A549 (cell line): ENCODE results near the gene ROBO1. TPM values are rescaled to one million over a fixed set of nuclear protein-coding genes. Genes with fewer than 3 reads are reported as not detected.

Experiments used
- ATAC-seq, 2 experiments: fragments of 200-7000 bp in 1 of 2; fragments of >200 bp in 1 of 2; cut with Nextera tagmentation in 1 of 2; cut with Tn5 transposase in 1 of 2; 3 replicates each; pipeline versions ENCODE4 v1.8.0 to v1.9.1; 2018 to 2020; ENCODE audit warnings: mild to moderate bottlenecking in 1 of 2, moderate library complexity in 1 of 2
- CTCF ChIA-PET: fragments of 300-600 bp; sonication (Branson Sonifier 250); formaldehyde crosslinking; extraction: SDS; loops from one replicate; lab custom pipeline; 2021; ENCODE audit warnings: antibody characterized with exemption, inconsistent platforms; lab: Yijun Ruan, JAX
- POLR2A ChIA-PET: fragments of 350-600 bp; formaldehyde crosslinking; extraction: SDS; loops from one replicate; lab custom pipeline; 2021; ENCODE audit warnings: antibody characterized with exemption, inconsistent platforms; lab: Yijun Ruan, JAX
- DNase-seq, 2 experiments: peaks; one replicate each; pipeline versions ENCODE4 v3.0.0 to v3.0.0-alpha.2; 2011 to 2016; ENCODE audit warnings: low read depth in 1 of 2, low spot score in 1 of 2
- FAIRE-seq: peaks from 2 replicates; lab custom pipeline; 2011; peaks lifted over from hg19 to GRCh38; lab: Jason Lieb, UNC
- H3K27ac ChIP-seq, 2 experiments: fragments of >200 bp; sonication (Bioruptor Twin); formaldehyde crosslinking; 3 replicates each; pipeline ENCODE4 v1.5.1; 2016 to 2017
- H3K4me1 ChIP-seq: fragments of >200 bp; sonication (Bioruptor Twin); formaldehyde crosslinking; 3 replicates; pipeline ENCODE4 v1.6.1; 2016
- H3K4me2 ChIP-seq: fragments of >200 bp; sonication (Bioruptor Twin); formaldehyde crosslinking; 3 replicates; pipeline ENCODE4 v1.6.1; 2016
- H3K4me3 ChIP-seq: fragments of >200 bp; sonication (Bioruptor Twin); formaldehyde crosslinking; 3 replicates; pipeline ENCODE4 v1.5.1; 2016
- H3K9me3 ChIP-seq: fragments of >200 bp; sonication (Bioruptor Twin); formaldehyde crosslinking; 3 replicates; pipeline ENCODE4 v1.6.1; 2016
- CHD2 ChIP-seq: fragments of 150-350 bp; IDR thresholded peaks from 2 replicates; pipeline ENCODE4 v1.6.1; 2014; ENCODE audit warnings: low read length; ENCODE audit not compliant: partially characterized antibody
- CTCF ChIP-seq: fragments of >200 bp; sonication (Bioruptor Twin); formaldehyde crosslinking; IDR thresholded peaks from 3 replicates; pipeline ENCODE4 v1.5.1; 2016
- EHF ChIP-seq: fragments of 250-450 bp; sonication (Bioruptor Pico); IDR thresholded peaks from 2 replicates; pipeline ENCODE4 v1.5.0; 2020; ENCODE audit warnings: mild to moderate bottlenecking
- ELK1 ChIP-seq: fragments of 150-350 bp; IDR thresholded peaks from 2 replicates; pipeline ENCODE4 v1.6.1; 2014; ENCODE audit warnings: low read depth, mild to moderate bottlenecking, low read length
- ESRRA ChIP-seq: fragments of 150-350 bp; IDR thresholded peaks from 2 replicates; pipeline ENCODE4 v1.6.1; 2014; ENCODE audit warnings: mild to moderate bottlenecking, low read length, borderline replicate concordance
- FOSL2 ChIP-seq, 2 experiments: fragments of 450-650 bp in 1 of 2; fragments of >200 bp in 1 of 2; sonication (Bioruptor Twin) in 1 of 2; formaldehyde crosslinking; IDR thresholded peaks; 2 replicates each; pipeline versions ENCODE4 v1.5.0 to v1.6.1; 2016 to 2020; ENCODE audit warnings: mild to moderate bottlenecking in 1 of 2, moderate library complexity in 1 of 2
- FOXS1 ChIP-seq: fragments of 250-450 bp; sonication (Bioruptor Pico); IDR thresholded peaks from 2 replicates; pipeline ENCODE4 v1.5.0; 2020; ENCODE audit warnings: mild to moderate bottlenecking, moderate library complexity
- HDAC2 ChIP-seq: fragments of 200-600 bp; sonication (generic); IDR thresholded peaks from 2 replicates; pipeline ENCODE4 v1.6.1; 2016
- HOXA7 ChIP-seq: fragments of 250-450 bp; sonication (Bioruptor Pico); IDR thresholded peaks from 2 replicates; pipeline ENCODE4 v1.5.0; 2020; ENCODE audit warnings: mild to moderate bottlenecking, moderate library complexity
- JUNB ChIP-seq: fragments of >200 bp; sonication (Bioruptor Twin); formaldehyde crosslinking; IDR thresholded peaks from 2 replicates; pipeline ENCODE4 v1.6.1; 2016
- MAX ChIP-seq: IDR thresholded peaks from 2 replicates; pipeline ENCODE4 v1.6.1; 2012
- MAZ ChIP-seq: fragments of 150-350 bp; IDR thresholded peaks from 2 replicates; pipeline ENCODE4 v1.6.1; 2014; ENCODE audit warnings: antibody characterized with exemption, low read depth, low read length, borderline replicate concordance
- MYC ChIP-seq: IDR thresholded peaks from 2 replicates; pipeline ENCODE4 v1.6.1; 2012; ENCODE audit warnings: mild to moderate bottlenecking, inconsistent platforms, low read length, improper control_type of control experiment, borderline replicate concordance
- POLR2A ChIP-seq: IDR thresholded peaks from 2 replicates; pipeline ENCODE4 v1.6.1; 2012; ENCODE audit warnings: mild to moderate bottlenecking, low read length
- RAD21 ChIP-seq, 2 experiments: fragments of >200 bp in 1 of 2; sonication (Bioruptor Twin) in 1 of 2; formaldehyde crosslinking in 1 of 2; IDR thresholded peaks in 1 of 2; conservative IDR thresholded peaks in 1 of 2; 2 replicates in 1 of 2; 3 replicates in 1 of 2; pipeline ENCODE4 v1.6.1; 2012 to 2018; ENCODE audit warnings: inconsistent platforms in 1 of 2
- RARB ChIP-seq: fragments of 250-450 bp; sonication (Bioruptor Pico); IDR thresholded peaks from 2 replicates; pipeline ENCODE4 v1.8.0; 2021; ENCODE audit warnings: mild to moderate bottlenecking, moderate library complexity
- RFX5 ChIP-seq: fragments of 450-650 bp; IDR thresholded peaks from 2 replicates; pipeline ENCODE4 v1.7.1; 2014; ENCODE audit warnings: antibody characterized with exemption, mild to moderate bottlenecking, moderate library complexity
- RNF2 ChIP-seq: fragments of 200-600 bp; sonication (generic); IDR thresholded peaks from 2 replicates; pipeline ENCODE4 v1.6.1; 2016; ENCODE audit warnings: low read depth, mild to moderate bottlenecking, antibody characterized with exemption, moderate library complexity, borderline replicate concordance
- SREBF2 ChIP-seq: fragments of 450-650 bp; IDR thresholded peaks from 2 replicates; pipeline ENCODE4 v1.6.1; 2014; ENCODE audit warnings: mild to moderate bottlenecking, moderate library complexity
- TP53 ChIP-seq: fragments of 250-450 bp; sonication (Bioruptor Pico); IDR thresholded peaks from 2 replicates; pipeline ENCODE4 v1.5.0; 2021; ENCODE audit warnings: mild to moderate bottlenecking, moderate library complexity
- USF2 ChIP-seq: fragments of 450-650 bp; IDR thresholded peaks from 2 replicates; pipeline ENCODE4 v1.6.1; 2014; ENCODE audit warnings: antibody characterized with exemption
- WGBS: methylation state at CpG from one replicate; pipeline ENCODE4 v1.1.6; 2017; ENCODE audit errors: missing lambda C conversion rate; 5-methylcytosine and 5-hydroxymethylcytosine counted together
- polyA plus RNA-seq, 4 experiments: library from polyadenylated mRNA; depleted of rRNA in 3 of 4; stranded (reverse); fragments of >200 nt; fragmentation: RNase III in 1 of 4; extraction: RNeasy Plus Mini Kit Qiagen cat#74134 plus additional on column Dnase treatment in 1 of 4; gene quantifications; 2 replicates in 3 of 4; 3 replicates in 1 of 4; pipeline ENCODE4 v1.2.3, GENCODE V29; 2011 to 2017
- TF ChIP-seq, protein P1 (sequence below): fragments of >200 bp; sonication (Bioruptor Twin); formaldehyde crosslinking; IDR thresholded peaks from 3 replicates; pipeline ENCODE4 v1.6.1; 2016

ROBO1 gene
- polyA plus RNA-seq, 2 of the 4 experiments (the other 2 are of a cell fraction): 25.3 to 35.6 TPM

GRCh38 chr3:79203144-79203519, 564.7 kb downstream of the ROBO1 start:
- POLR2A ChIA-PET: no interaction called here
- H3K27ac ChIP-seq: no peak overlapping the region

DNA sequence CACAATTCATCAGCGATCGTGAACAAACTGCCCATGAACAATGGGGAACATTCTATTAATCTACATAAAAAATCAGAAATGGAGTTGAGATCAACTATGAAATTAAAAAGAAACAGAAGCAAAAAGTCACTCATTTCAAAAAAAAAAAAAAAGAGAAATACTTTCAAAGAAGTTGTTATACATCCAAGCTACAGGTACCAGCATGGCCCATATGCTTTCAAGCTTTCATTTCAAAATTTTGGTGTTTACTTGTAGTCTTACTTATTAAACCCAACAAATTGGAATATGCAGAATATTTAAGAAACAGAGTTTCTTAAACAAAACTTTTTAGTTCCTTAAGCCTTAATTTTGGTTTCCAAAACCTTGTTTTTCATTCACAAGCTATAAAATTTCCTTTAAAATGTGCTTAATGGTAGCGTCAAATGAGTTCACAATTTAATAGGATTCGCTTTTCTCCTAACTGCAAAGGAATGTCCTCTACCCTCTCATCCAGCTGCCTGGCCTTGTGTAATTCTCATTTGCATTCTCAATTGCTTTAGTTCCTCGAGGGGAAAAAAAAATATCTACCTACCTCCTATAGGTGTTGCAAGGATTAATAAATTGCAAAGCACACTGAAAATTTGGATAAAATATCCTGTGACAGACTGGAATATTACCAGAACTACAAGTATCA, 565.2 kb downstream of the ROBO1 start:
- ChIA-PET POLR2A (no interaction called here), CTCF (no interaction called here)
- ATAC-seq: no peak
- no peak for FAIRE-seq
- WGBS: 26% methylated on average over 5 of the region's 5 CpGs
- Histone ChIP-seq H3K4me1 (no peaks in the 10 kb centered on the region), H3K4me2 (no peak overlapping the region), H3K9me3 (no peaks in the 10 kb centered on the region), H3K4me3 (no peak overlapping the region), H3K27ac (no peak overlapping the region)
- no peak for DNase-seq
- TF ChIP-seq SREBF2 (no peak), MAX (no peak), CHD2 (no peak), ELK1 (no peak), FOXS1 (no peak), TP53 (CRISPR knock-in tag) (no peak), JUNB (no peak), MAZ (no peak), RNF2 (no peak), HOXA7 (CRISPR knock-in tag) (no peak), ESRRA (no peak), HDAC2 (no peak), RAD21 (conservative IDR thresholded peaks at IDR 0.05 in 1 of 2, IDR thresholded peaks at IDR 0.05 in 1 of 2) (no peak)
- TF ChIP-seq, protein P1, sequence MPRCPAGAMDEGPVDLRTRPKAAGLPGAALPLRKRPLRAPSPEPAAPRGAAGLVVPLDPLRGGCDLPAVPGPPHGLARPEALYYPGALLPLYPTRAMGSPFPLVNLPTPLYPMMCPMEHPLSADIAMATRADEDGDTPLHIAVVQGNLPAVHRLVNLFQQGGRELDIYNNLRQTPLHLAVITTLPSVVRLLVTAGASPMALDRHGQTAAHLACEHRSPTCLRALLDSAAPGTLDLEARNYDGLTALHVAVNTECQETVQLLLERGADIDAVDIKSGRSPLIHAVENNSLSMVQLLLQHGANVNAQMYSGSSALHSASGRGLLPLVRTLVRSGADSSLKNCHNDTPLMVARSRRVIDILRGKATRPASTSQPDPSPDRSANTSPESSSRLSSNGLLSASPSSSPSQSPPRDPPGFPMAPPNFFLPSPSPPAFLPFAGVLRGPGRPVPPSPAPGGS: no peak
- TF ChIP-seq, all 56 proteins: peak for 0

More at GRCh38 chr3:79203144-79203519, 564.7 kb downstream of the ROBO1 start:
- WGBS: 13% methylated on average over 3 of the region's 3 CpGs
- CTCF ChIA-PET: no interaction called here
- FAIRE-seq (no peak), ATAC-seq (no peak), DNase-seq (no peak)
- H3K4me1 ChIP-seq: no peaks in the 10 kb centered on the region
- H3K4me2 ChIP-seq: no peak overlapping the region
- no peak for TF ChIP-seq CTCF
- TF ChIP-seq RARB (CRISPR knock-in tag): no peak
- no peak for TF ChIP-seq TP53 (CRISPR knock-in tag)
- TF ChIP-seq, protein P1: no peak
- no peak for TF ChIP-seq POLR2A
- TF ChIP-seq FOSL2 (IDR thresholded peaks at IDR 0.05): no peak
- no peak for TF ChIP-seq FOSL2 (CRISPR knock-in tag; IDR thresholded peaks at IDR 0.05)
- TF ChIP-seq USF2: no peak
- TF ChIP-seq RAD21 (conservative IDR thresholded peaks at IDR 0.05 in 1 of 2, IDR thresholded peaks at IDR 0.05 in 1 of 2): no peak
- TF ChIP-seq EHF: no peak
- TF ChIP-seq MYC: no peak
- TF ChIP-seq RFX5: no peak
- no peak overlapping the region for H3K4me3 ChIP-seq
- H3K9me3 ChIP-seq: no peaks in the 10 kb centered on the region
